HG02852 (cell line): ENCODE measurements around the gene SCGB3A2.

Source experiments
- ATAC-seq: cut with Tn5 transposase; IDR thresholded peaks from one replicate; pipeline ENCODE4 v1.9.1; 2021; ENCODE audit warnings: mild to moderate bottlenecking, moderate library complexity; ENCODE audit not compliant: unreplicated experiment

The SCGB3A2 gene

GRCh38 chr5:147902609-147903115 is 24.2 kb downstream of the SCGB3A2 start:
- ATAC-seq = no peak

GRCh38 chr5:147904110-147904509 is 25.6 kb downstream of the SCGB3A2 start:
- no peak for ATAC-seq

GRCh38 chr5:147906326-147907095 is 28.0 kb downstream of the SCGB3A2 start, which contains the start of gene C5orf46:
Gene C5orf46, minus strand, starts transcription at chr5:147906538. Its CDS starts 37 bp downstream, at chr5:147906501.
- no peak for ATAC-seq

GRCh38 chr5:147911427-147911826 is 32.9 kb downstream of the SCGB3A2 start:
- no peak for ATAC-seq

- ATAC-seq = no peak
These were observed 33.5 kb downstream of the SCGB3A2 start for GRCh38 chr5:147912011-147912410.

- ATAC-seq = no peak
These were observed 35.3 kb downstream of the SCGB3A2 start for GRCh38 chr5:147913786-147914185.

- ATAC-seq = no peak
These were observed 39.7 kb downstream of the SCGB3A2 start for GRCh38 chr5:147918101-147918685.

GRCh38 chr5:147918899-147919298 is 40.4 kb downstream of the SCGB3A2 start:
- no peak for ATAC-seq

- ATAC-seq = no peak
These were observed 42.0 kb downstream of the SCGB3A2 start for GRCh38 chr5:147920420-147921030.

GRCh38 chr5:147921136-147921535 is 42.6 kb downstream of the SCGB3A2 start:
- no peak for ATAC-seq

GRCh38 chr5:147925020-147925419 is 46.5 kb downstream of the SCGB3A2 start:
- ATAC-seq = no peak

GRCh38 chr5:147927901-147928300 is 49.4 kb downstream of the SCGB3A2 start:
- ATAC-seq = no peak

- peak; percentile 87 for ATAC-seq
These were observed 52.3 kb downstream of the SCGB3A2 start for GRCh38 chr5:147930769-147931168.
